GM23338 (cell line): ENCODE data around the gene RPS6KA3. TPM values are rescaled to one million over a fixed set of nuclear protein-coding genes. Genes with fewer than 3 reads are reported as not detected.

Experiments used
- ATAC-seq: fragments of 200-7000 bp; cut with Tn5 transposase; 3 replicates; pipeline ENCODE4 v1.9.1; 2020
- DNase-seq: peaks from one replicate; pipeline ENCODE4 v3.0.0-alpha.2; 2015; ENCODE audit warnings: low spot score
- H2AFZ ChIP-seq: fragments of 200-600 bp; sonication (generic); 2 replicates; pipeline ENCODE4 v1.8.0; 2016; ENCODE audit warnings: antibody characterized with exemption, mild to moderate bottlenecking, moderate library complexity
- H3F3A ChIP-seq: fragments of 200-600 bp; sonication (generic); replicated peaks from 2 replicates; pipeline ENCODE4 v1.8.0; 2017; ENCODE audit warnings: antibody characterized with exemption, mixed run types, low read depth
- H3K27ac ChIP-seq: fragments of 200-600 bp; sonication (generic); 2 replicates; pipeline ENCODE4 v1.6.1; 2016; ENCODE audit warnings: low read depth
- H3K27me3 ChIP-seq: fragments of 200-600 bp; sonication (generic); 2 replicates; pipeline ENCODE4 v1.8.0; 2016; ENCODE audit warnings: mild to moderate bottlenecking, mixed run types, moderate library complexity; ENCODE audit not compliant: insufficient read depth
- H3K36me3 ChIP-seq: fragments of 200-600 bp; sonication (generic); 2 replicates; pipeline ENCODE4 v1.8.0; 2016; ENCODE audit warnings: mild to moderate bottlenecking; ENCODE audit not compliant: insufficient read depth
- H3K4me1 ChIP-seq: fragments of 200-600 bp; sonication (generic); 2 replicates; pipeline ENCODE4 v1.8.0; 2016; ENCODE audit warnings: mild to moderate bottlenecking, moderate library complexity; ENCODE audit not compliant: insufficient read depth
- H3K4me2 ChIP-seq: fragments of 200-600 bp; sonication (generic); 2 replicates; pipeline ENCODE4 v1.7.1; 2017; ENCODE audit warnings: mixed run types
- H3K4me3 ChIP-seq: fragments of 200-600 bp; sonication (generic); 2 replicates; pipeline ENCODE4 v1.6.1; 2016; ENCODE audit warnings: mixed run types
- H3K79me2 ChIP-seq: fragments of 200-600 bp; sonication (generic); replicated peaks from 2 replicates; pipeline ENCODE4 v1.8.0; 2017; ENCODE audit warnings: mild to moderate bottlenecking; ENCODE audit not compliant: insufficient read depth
- H3K9me2 ChIP-seq: fragments of 200-600 bp; sonication (generic); 2 replicates; pipeline ENCODE4 v1.8.0; 2017; ENCODE audit not compliant: insufficient read depth
- H4K20me1 ChIP-seq: fragments of 200-600 bp; sonication (generic); replicated peaks from 2 replicates; pipeline ENCODE4 v1.8.0; 2017; ENCODE audit warnings: mild to moderate bottlenecking; ENCODE audit not compliant: insufficient read depth
- H3K27ac Mint-ChIP-seq: 2 replicates; pipeline ENCODE4 v1.8.0; 2020; ENCODE audit warnings: inconsistent platforms, mild to moderate bottlenecking, moderate library complexity, mixed read lengths
- H3K27me3 Mint-ChIP-seq: 3 replicates; pipeline ENCODE4 v1.8.0; 2022; ENCODE audit warnings: low read depth, mild to moderate bottlenecking, moderate library complexity, mixed read lengths, inconsistent platforms; ENCODE audit not compliant: insufficient read depth, poor library complexity
- H3K36me3 Mint-ChIP-seq: 3 replicates; pipeline ENCODE4 v1.8.0; 2021; ENCODE audit warnings: low read depth, mild to moderate bottlenecking, inconsistent platforms, moderate library complexity, mixed read lengths
- H3K4me1 Mint-ChIP-seq: 3 replicates; pipeline ENCODE4 v1.8.0; 2020; ENCODE audit warnings: mild to moderate bottlenecking, inconsistent platforms, mixed read lengths
- H3K4me3 Mint-ChIP-seq: 3 replicates; pipeline ENCODE4 v1.8.0; 2021; ENCODE audit warnings: moderate library complexity, mild to moderate bottlenecking, inconsistent platforms, mixed read lengths
- H3K9me3 Mint-ChIP-seq: 3 replicates; pipeline ENCODE4 v1.8.0; 2020; ENCODE audit warnings: moderate library complexity, mild to moderate bottlenecking, inconsistent platforms, mixed read lengths
- CTCF ChIP-seq, 2 experiments: fragments of 200-600 bp in 1 of 2; sonication (generic) in 1 of 2; conservative IDR thresholded peaks; 2 replicates each; pipeline versions ENCODE4 v1.5.1 to v1.6.1; 2016 to 2017; ENCODE audit warnings: antibody characterized with exemption in 2 of 2, low read depth in 2 of 2, mild to moderate bottlenecking in 2 of 2, moderate library complexity in 1 of 2
- ETS1 ChIP-seq: IDR thresholded peaks from 2 replicates; pipeline ENCODE4 v1.6.1; 2016; ENCODE audit warnings: antibody characterized with exemption
- POLR2AphosphoS5 ChIP-seq: IDR thresholded peaks from 2 replicates; pipeline ENCODE4 v1.6.1; 2016; ENCODE audit warnings: antibody characterized with exemption, low read depth
- STAT1 ChIP-seq: IDR thresholded peaks from one replicate; pipeline ENCODE4 v1.6.1; 2016; ENCODE audit warnings: antibody characterized with exemption; ENCODE audit not compliant: unreplicated experiment
- ZNF114 ChIP-seq: fragments of 250-450 bp; sonication (Bioruptor Pico); IDR thresholded peaks from 2 replicates; pipeline ENCODE4 v1.5.0; 2020; ENCODE audit warnings: mild to moderate bottlenecking, moderate library complexity
- ZNF331 ChIP-seq: fragments of 250-450 bp; sonication (Bioruptor Pico); IDR thresholded peaks from 2 replicates; pipeline ENCODE4 v1.5.0; 2020; ENCODE audit warnings: low read depth, mild to moderate bottlenecking, moderate library complexity
- ZNF462 ChIP-seq: fragments of 250-450 bp; sonication (Bioruptor Pico); IDR thresholded peaks from 2 replicates; pipeline ENCODE4 v1.5.0; 2020; ENCODE audit warnings: mild to moderate bottlenecking, moderate library complexity
- polyA plus RNA-seq: library from polyadenylated mRNA; unstranded; fragments of >200 nt; fragmentation: Nextera tagmentation; extraction: Ambion mirVana; gene quantifications from 2 replicates; pipeline ENCODE4 v1.2.1, GENCODE V29; 2016
- total RNA-seq: library from RNA; depleted of rRNA; stranded (reverse); fragments of >200 nt; shearing (Covaris generic); gene quantifications from 2 replicates; pipeline ENCODE4 v1.2.3, GENCODE V29; 2014

Gene RPS6KA3
- total and polyA plus RNA-seq, 2 experiments from 2014 or later: 3.2 to 12.2 TPM

- Histone ChIP-seq H3K4me2 (no peak overlapping the region), H4K20me1 (no peaks in the 10 kb centered on the region), H3K36me3 (no peaks in the 10 kb centered on the region), H3K27ac (no peak overlapping the region), H3K79me2 (no peaks in the 10 kb centered on the region), H3K9me2 (no peaks in the 10 kb centered on the region), H3K4me3 (no peak overlapping the region), H3F3A (no peaks in the 10 kb centered on the region), H2AFZ (no peak overlapping the region), H3K27me3 (no peaks in the 10 kb centered on the region), H3K4me1 (no peaks in the 10 kb centered on the region)
- no peaks in the 10 kb centered on the region for H3K4me1 Mint-ChIP-seq
- no peak overlapping the region for H3K27ac Mint-ChIP-seq
- DNase-seq (no peak), ATAC-seq (no peak)
- TF ChIP-seq ETS1: no peak
- TF ChIP-seq ZNF114 (CRISPR knock-in tag): no peak
- TF ChIP-seq CTCF (conservative IDR thresholded peaks at IDR 0.05; ENCODE audit: low read depth in 2 of 2): no peak
- TF ChIP-seq ZNF331: no peak
- TF ChIP-seq POLR2AphosphoS5: no peak
- no peak for TF ChIP-seq ZNF462 (CRISPR knock-in tag)
- TF ChIP-seq STAT1: no peak
- H3K27me3 Mint-ChIP-seq: no peaks in the 10 kb centered on the region
- no peak overlapping the region for H3K4me3 Mint-ChIP-seq
- peaks cover 6% of the 10 kb centered on the region; the same call in 2 of the 3 replicates for H3K36me3 Mint-ChIP-seq
- no peaks in the 10 kb centered on the region for H3K9me3 Mint-ChIP-seq
Observed at GRCh38 chrX:20173856-20174255, 92.9 kb downstream of the RPS6KA3 start.
